GM19397 (cell line): ENCODE results near the gene PCDHGB2.
"Not testable (repeated sequence)": the region's sequence is repeated elsewhere in the genome, so short reads cannot be mapped to it uniquely, and the experiment has no call there.

Experiments
- ATAC-seq: cut with Tn5 transposase; IDR thresholded peaks from one replicate; pipeline ENCODE4 v1.9.1; 2021; ENCODE audit warnings: mild to moderate bottlenecking, moderate library complexity; ENCODE audit not compliant: unreplicated experiment

PCDHGB2 gene

GRCh38 chr5:141383345-141383744 lies 23.6 kb downstream of the PCDHGB2 start:
- ATAC-seq, result no peak

GRCh38 chr5:141384471-141385267 lies 24.9 kb downstream of the PCDHGB2 start:
- ATAC-seq, result no peak

GRCh38 chr5:141387557-141388311 lies 27.9 kb downstream of the PCDHGB2 start, which contains the start of gene PCDHGB4:
Gene PCDHGB4 (plus strand): TSS chr5:141387698. CDS start chr5:141387885, 187 bp downstream.
- ATAC-seq, result peak; percentile 94

- no peak for ATAC-seq
Observed at GRCh38 chr5:141388661-141389060, 28.9 kb downstream of the PCDHGB2 start.

GRCh38 chr5:141389153-141390042 lies 29.6 kb downstream of the PCDHGB2 start:
- no peak for ATAC-seq

- no peak for ATAC-seq
Observed at GRCh38 chr5:141392429-141393198, 32.8 kb downstream of the PCDHGB2 start, which contains the start of gene PCDHGA8. Gene PCDHGA8 (plus strand): TSS chr5:141392633. CDS start chr5:141392814, 181 bp downstream.

- no peak for ATAC-seq
Observed at GRCh38 chr5:141393267-141393666, 33.5 kb downstream of the PCDHGB2 start.

GRCh38 chr5:141394401-141395187 lies 34.8 kb downstream of the PCDHGB2 start:
- not testable (repeated sequence) for ATAC-seq

- peak; percentile 96 for ATAC-seq
Observed at GRCh38 chr5:141397756-141398551, 38.2 kb downstream of the PCDHGB2 start, which contains the start of gene PCDHGB5. Gene PCDHGB5 (plus strand): TSS chr5:141397947. CDS start chr5:141398128, 181 bp downstream.

- no peak for ATAC-seq
Observed at GRCh38 chr5:141398608-141399007, 38.8 kb downstream of the PCDHGB2 start.

GRCh38 chr5:141399555-141400258 lies 39.9 kb downstream of the PCDHGB2 start:
- no peak for ATAC-seq

- ATAC-seq, result no peak
Observed at GRCh38 chr5:141402553-141403243, 42.9 kb downstream of the PCDHGB2 start, which contains the start of gene PCDHGA9. Gene PCDHGA9 (plus strand): TSS chr5:141402778. CDS start chr5:141402953, 175 bp downstream.

- ATAC-seq, result no peak
Observed at GRCh38 chr5:141403387-141403786, 43.6 kb downstream of the PCDHGB2 start.

GRCh38 chr5:141407790-141408505 lies 48.2 kb downstream of the PCDHGB2 start, which contains the start of gene PCDHGB6:
Gene PCDHGB6 (plus strand): TSS chr5:141408021. CDS start chr5:141408203, 182 bp downstream.
- ATAC-seq, result not testable (repeated sequence)

- ATAC-seq, result no peak
Observed at GRCh38 chr5:141409598-141410306, 50.0 kb downstream of the PCDHGB2 start.

- no peak for ATAC-seq
Observed at GRCh38 chr5:141411575-141411974, 51.8 kb downstream of the PCDHGB2 start.
